PC-3 (cell line): ENCODE results near the gene CDH4. TPM values are rescaled to one million over a fixed set of nuclear protein-coding genes. Genes with fewer than 3 reads are reported as not detected.

Experiments
- ATAC-seq: fragments of 200-7000 bp; cut with Tn5 transposase; 2 replicates; pipeline ENCODE4 v1.9.1; 2020; ENCODE audit warnings: mild to moderate bottlenecking, moderate library complexity
- BruUV-seq: library from RNA; stranded (reverse); fragments of 400-500 nt; replicated peaks from 2 replicates; lab custom pipeline; 2021; lab: Mats Ljungman, UMichigan
- CTCF ChIA-PET: fragments of 300-600 bp; sonication (Branson Sonifier 250); formaldehyde crosslinking; loops from one replicate; lab custom pipeline; 2022; ENCODE audit warnings: antibody characterized with exemption; lab: Charles Lee
- POLR2A ChIA-PET: fragments of 300-600 bp; sonication (Branson Sonifier 250); formaldehyde crosslinking; loops from one replicate; lab custom pipeline; 2022; ENCODE audit warnings: antibody characterized with exemption; ENCODE audit not compliant: unreplicated experiment; lab: Charles Lee
- DNase-seq: peaks from one replicate; pipeline ENCODE4 v3.0.0-alpha.2; 2015
- H2AFZ ChIP-seq: fragments of 300-600 bp; sonication (generic); 2 replicates; pipeline ENCODE4 v1.6.0; 2016; ENCODE audit warnings: antibody characterized with exemption, low read length
- H3F3A ChIP-seq: fragments of 300-600 bp; sonication (generic); one replicate; pipeline ENCODE4 v1.6.0; 2017; ENCODE audit warnings: antibody characterized with exemption, low read length, control low read depth, mild to moderate bottlenecking; ENCODE audit not compliant: unreplicated experiment
- H3K27ac ChIP-seq: fragments of 300-600 bp; sonication (generic); 2 replicates; pipeline ENCODE4 v1.5.1; 2016; ENCODE audit warnings: mild to moderate bottlenecking, low read length
- H3K27me3 ChIP-seq: fragments of 300-600 bp; sonication (generic); 2 replicates; pipeline ENCODE4 v1.6.1; 2016; ENCODE audit warnings: low read length, mixed read lengths
- H3K36me3 ChIP-seq: fragments of 300-600 bp; sonication (generic); 2 replicates; pipeline ENCODE4 v1.6.1; 2016; ENCODE audit warnings: low read depth, mixed run types, low read length, mixed read lengths
- H3K4me1 ChIP-seq: fragments of 300-600 bp; sonication (generic); 2 replicates; pipeline ENCODE4 v1.5.1; 2016; ENCODE audit warnings: low read length; ENCODE audit not compliant: insufficient read depth
- H3K4me2 ChIP-seq: fragments of 300-600 bp; sonication (generic); 2 replicates; pipeline ENCODE4 v1.6.0; 2016; ENCODE audit warnings: low read length
- H3K4me3 ChIP-seq: fragments of 300-600 bp; sonication (generic); 2 replicates; pipeline ENCODE4 v1.5.1; 2016; ENCODE audit warnings: mild to moderate bottlenecking, low read length, mixed read lengths
- H3K79me2 ChIP-seq: fragments of 300-600 bp; sonication (generic); 2 replicates; pipeline ENCODE4 v1.6.1; 2017; ENCODE audit warnings: low read length, mixed read lengths
- H3K9ac ChIP-seq: fragments of 300-600 bp; sonication (generic); 2 replicates; pipeline ENCODE4 v1.6.0; 2016; ENCODE audit warnings: mild to moderate bottlenecking, low read length
- H3K9me2 ChIP-seq: fragments of 300-600 bp; sonication (generic); replicated peaks from 2 replicates; pipeline ENCODE4 v1.6.1; 2016; ENCODE audit warnings: mixed run types, low read length, mixed read lengths
- H3K9me3 ChIP-seq: fragments of 300-600 bp; sonication (generic); 2 replicates; pipeline ENCODE4 v1.6.1; 2016; ENCODE audit warnings: low read length, mixed read lengths
- H4K20me1 ChIP-seq: fragments of 300-600 bp; sonication (generic); 2 replicates; pipeline ENCODE4 v1.6.1; 2016; ENCODE audit warnings: low read length, mixed read lengths
- CTCF ChIP-seq: fragments of 300-600 bp; sonication (generic); conservative IDR thresholded peaks from 2 replicates; pipeline ENCODE4 v1.5.1; 2017; ENCODE audit warnings: antibody characterized with exemption, low read depth, mild to moderate bottlenecking, low read length
- EZH2 ChIP-seq: fragments of 300-600 bp; sonication (generic); IDR thresholded peaks from one replicate; pipeline ENCODE4 v1.6.1; 2017; ENCODE audit warnings: antibody characterized with exemption, mild to moderate bottlenecking, low read length; ENCODE audit not compliant: unreplicated experiment
- EZH2phosphoT487 ChIP-seq: fragments of 300-600 bp; sonication (generic); IDR thresholded peaks from 2 replicates; pipeline ENCODE4 v1.6.1; 2018; ENCODE audit warnings: mild to moderate bottlenecking, antibody characterized with exemption, low read length, borderline replicate concordance
- intact Hi-C: fragments of 100-400 bp; cut with micrococcal nuclease; formaldehyde crosslinking; loops from 2 replicates; pipeline ENCODE4 v1.9.0; 2023
- total RNA-seq: library from RNA; depleted of rRNA; stranded (reverse); fragments of >200 nt; gene quantifications from 2 replicates; pipeline ENCODE4 v1.2.3, GENCODE V29; 2014

Gene CDH4
- total RNA-seq, 1 experiment from 2014 or later, result not detected

- Histone ChIP-seq H3K79me2 (no peaks in the 10 kb centered on the region), H4K20me1 (no peaks in the 10 kb centered on the region), H3K9me3 (0 out of 2 replicates have a peak, but pooled peaks cover 6% of the 10 kb centered on the region), H3F3A (no peaks in the 10 kb centered on the region), H3K4me1 (no peaks in the 10 kb centered on the region), H3K36me3 (no peaks in the 10 kb centered on the region), H3K27me3 (peaks cover 27% of the 10 kb centered on the region), H3K4me3 (no peak overlapping the region), H3K4me2 (no peak overlapping the region), H2AFZ (no peak overlapping the region), H3K9ac (no peak overlapping the region), H3K27ac (no peak overlapping the region), H3K9me2 (no peaks in the 10 kb centered on the region)
- ATAC-seq (no peak), DNase-seq (no peak)
- TF ChIP-seq EZH2, result no peak
- TF ChIP-seq CTCF, result no peak
- no peak for TF ChIP-seq EZH2phosphoT487
- POLR2A ChIA-PET, result no interaction called here
- CTCF ChIA-PET, result no interaction called here
- no TSS peak for BruUV-seq
- intact Hi-C loops, result no loop called here
These were observed 297.8 kb downstream of the CDH4 start for GRCh38 chr20:61549865-61550264.

- H3K9me2 ChIP-seq, result no peaks in the 10 kb centered on the region
- ATAC-seq (no peak), DNase-seq (no peak)
- H3K9me3 ChIP-seq, result 0 out of 2 replicates have a peak, but pooled peaks cover 6% of the 10 kb centered on the region
- ChIA-PET CTCF (no interaction called here), POLR2A (no interaction called here)
- no peaks in the 10 kb centered on the region for H3F3A ChIP-seq
- no peaks in the 10 kb centered on the region for H4K20me1 ChIP-seq
- no peak overlapping the region for H3K27ac ChIP-seq
- H3K4me3 ChIP-seq, result no peak overlapping the region
- no peak for TF ChIP-seq EZH2
- no peak for TF ChIP-seq CTCF
- no peak for TF ChIP-seq EZH2phosphoT487
- H3K4me1 ChIP-seq, result no peaks in the 10 kb centered on the region
- H3K9ac ChIP-seq, result no peak overlapping the region
- intact Hi-C loops, result no loop called here
- H3K27me3 ChIP-seq, result peaks cover 32% of the 10 kb centered on the region
- H3K36me3 ChIP-seq, result no peaks in the 10 kb centered on the region
- BruUV-seq, result no TSS peak
- no peak overlapping the region for H3K4me2 ChIP-seq
- H2AFZ ChIP-seq, result no peak overlapping the region
- H3K79me2 ChIP-seq, result no peaks in the 10 kb centered on the region
These were observed 299.3 kb downstream of the CDH4 start for GRCh38 chr20:61551401-61551800.

- TF ChIP-seq EZH2 (no peak), CTCF (no peak), EZH2phosphoT487 (no peak)
- no peaks in the 10 kb centered on the region for H4K20me1 ChIP-seq
- H3K4me2 ChIP-seq, result no peak overlapping the region
- no peak for ATAC-seq
- 0 out of 2 replicates have a peak, but pooled peaks cover 6% of the 10 kb centered on the region for H3K9me3 ChIP-seq
- no TSS peak for BruUV-seq
- no peaks in the 10 kb centered on the region for H3K79me2 ChIP-seq
- no peak overlapping the region for H3K9ac ChIP-seq
- DNase-seq, result no peak
- no peak overlapping the region for H2AFZ ChIP-seq
- no peaks in the 10 kb centered on the region for H3K9me2 ChIP-seq
- POLR2A ChIA-PET, result no interaction called here
- H3K4me3 ChIP-seq, result no peak overlapping the region
- H3K4me1 ChIP-seq, result no peaks in the 10 kb centered on the region
- H3K27me3 ChIP-seq, result peaks cover 28% of the 10 kb centered on the region
- H3K27ac ChIP-seq, result no peak overlapping the region
- CTCF ChIA-PET, result no interaction called here
- H3F3A ChIP-seq, result no peaks in the 10 kb centered on the region
- H3K36me3 ChIP-seq, result no peaks in the 10 kb centered on the region
- intact Hi-C loops, result no loop called here
These were observed 302.6 kb downstream of the CDH4 start for GRCh38 chr20:61554617-61555016.
